H1 (cell line): ENCODE results near the gene RPTOR.

ENCODE experiments used
- POLR2A ChIP-seq, 2 experiments: IDR thresholded peaks; 1 replicate in 1 of 2; 2 replicates in 1 of 2; pipeline ENCODE4 v1.6.1; 2011; ENCODE audit warnings: low read depth in 2 of 2, low read length in 2 of 2, mild to moderate bottlenecking in 2 of 2; ENCODE audit errors: control extremely low read depth in 1 of 2
- RFX5 ChIP-seq: IDR thresholded peaks from 2 replicates; pipeline ENCODE4 v1.6.1; 2011; ENCODE audit warnings: low read depth, low read length, improper control_type of control experiment, borderline replicate concordance
- TF ChIP-seq, protein P1 (sequence below), 3 experiments: IDR thresholded peaks; 1 replicate in 2 of 3; 2 replicates in 1 of 3; pipeline versions ENCODE4 v1.5.1 to v1.6.1; 2011; ENCODE audit warnings: low read length in 3 of 3, mild to moderate bottlenecking in 3 of 3, inconsistent platforms in 2 of 3, low read depth in 1 of 3, moderate library complexity in 1 of 3; ENCODE audit not compliant: insufficient read depth in 1 of 3; ENCODE audit errors: control extremely low read depth in 1 of 3

DNA sequence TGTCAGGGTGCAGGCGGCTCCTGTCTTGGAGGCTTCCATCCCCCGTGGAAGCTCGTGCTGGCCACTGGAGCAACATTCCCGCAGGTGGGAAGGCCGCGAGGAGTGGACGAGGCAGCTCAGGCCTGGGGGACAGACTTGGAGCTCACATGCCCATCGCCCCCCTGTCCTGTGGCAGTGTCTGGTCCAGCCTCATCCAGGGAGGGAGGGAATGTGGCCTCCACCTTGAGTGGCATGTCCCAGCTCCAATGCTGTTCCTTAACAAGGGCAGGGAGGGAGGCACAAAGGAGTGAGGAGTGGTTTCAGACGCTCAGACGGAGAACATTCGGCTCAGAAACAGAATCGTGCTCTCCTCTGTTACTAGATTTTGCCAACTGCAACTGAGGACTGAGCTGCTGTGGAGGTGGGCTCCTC is 287.6 kb downstream of the RPTOR start:
- TF ChIP-seq, protein P1, sequence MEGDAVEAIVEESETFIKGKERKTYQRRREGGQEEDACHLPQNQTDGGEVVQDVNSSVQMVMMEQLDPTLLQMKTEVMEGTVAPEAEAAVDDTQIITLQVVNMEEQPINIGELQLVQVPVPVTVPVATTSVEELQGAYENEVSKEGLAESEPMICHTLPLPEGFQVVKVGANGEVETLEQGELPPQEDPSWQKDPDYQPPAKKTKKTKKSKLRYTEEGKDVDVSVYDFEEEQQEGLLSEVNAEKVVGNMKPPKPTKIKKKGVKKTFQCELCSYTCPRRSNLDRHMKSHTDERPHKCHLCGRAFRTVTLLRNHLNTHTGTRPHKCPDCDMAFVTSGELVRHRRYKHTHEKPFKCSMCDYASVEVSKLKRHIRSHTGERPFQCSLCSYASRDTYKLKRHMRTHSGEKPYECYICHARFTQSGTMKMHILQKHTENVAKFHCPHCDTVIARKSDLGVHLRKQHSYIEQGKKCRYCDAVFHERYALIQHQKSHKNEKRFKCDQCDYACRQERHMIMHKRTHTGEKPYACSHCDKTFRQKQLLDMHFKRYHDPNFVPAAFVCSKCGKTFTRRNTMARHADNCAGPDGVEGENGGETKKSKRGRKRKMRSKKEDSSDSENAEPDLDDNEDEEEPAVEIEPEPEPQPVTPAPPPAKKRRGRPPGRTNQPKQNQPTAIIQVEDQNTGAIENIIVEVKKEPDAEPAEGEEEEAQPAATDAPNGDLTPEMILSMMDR (IDR thresholded peaks at IDR 0.05; ENCODE audit: control extremely low read depth in 1 of 3, insufficient read depth in 1 of 3, low read depth in 1 of 3, low read length in 3 of 3), result no peak
- TF ChIP-seq RFX5 (no peak), POLR2A (IDR thresholded peaks at IDR 0.05; ENCODE audit: control extremely low read depth in 1 of 2, low read depth in 2 of 2, low read length in 2 of 2) (no peak)
